Endothelial cell of umbilical vein (primary cell): ENCODE data around the gene CSF3.

Experiments used
- EZH2 ChIP-seq: IDR thresholded peaks from 2 replicates; pipeline ENCODE4 v1.6.1; 2012; ENCODE audit warnings: borderline replicate concordance, low read depth, mild to moderate bottlenecking, moderate library complexity, low read length, inconsistent platforms; ENCODE audit not compliant: severe bottlenecking
- FOS ChIP-seq: IDR thresholded peaks from 2 replicates; pipeline ENCODE4 v1.6.1; 2011; ENCODE audit warnings: mild to moderate bottlenecking, low read length, moderate library complexity, borderline replicate concordance; ENCODE audit not compliant: insufficient read depth
- GATA2 ChIP-seq: IDR thresholded peaks from 2 replicates; pipeline ENCODE4 v1.7.0; 2011; ENCODE audit warnings: low read depth, mild to moderate bottlenecking, moderate library complexity, mixed read lengths, low read length; ENCODE audit not compliant: insufficient read length, insufficient read depth
- JUN ChIP-seq: IDR thresholded peaks from 2 replicates; pipeline ENCODE4 v1.6.1; 2011; ENCODE audit warnings: borderline replicate concordance, low read depth; ENCODE audit not compliant: insufficient read length, insufficient read depth
- MYC ChIP-seq: IDR thresholded peaks from one replicate; pipeline ENCODE4 v1.6.1; 2011; ENCODE audit warnings: mild to moderate bottlenecking, low read depth, low read length
- POLR2A ChIP-seq: IDR thresholded peaks from 2 replicates; pipeline ENCODE4 v1.6.1; 2012; ENCODE audit warnings: low read depth, mild to moderate bottlenecking, control low read depth, low read length
- POLR2AphosphoS5 ChIP-seq: IDR thresholded peaks from 2 replicates; pipeline ENCODE4 v1.6.1; 2012; ENCODE audit warnings: low read depth, mild to moderate bottlenecking, control low read depth, low read length, moderate library complexity; ENCODE audit not compliant: insufficient read depth
- TF ChIP-seq, protein P1 (sequence below), 2 donors: IDR thresholded peaks; 1 replicate in 1 of 2; 2 replicates in 1 of 2; pipeline ENCODE4 v1.5.1; 2011; ENCODE audit warnings: low read length in 2 of 2, mild to moderate bottlenecking in 2 of 2, moderate library complexity in 2 of 2, control low read depth in 1 of 2, inconsistent platforms in 1 of 2, low read depth in 1 of 2; ENCODE audit not compliant: insufficient read depth in 1 of 2; ENCODE audit errors: extremely low read depth in 1 of 2
- TF ChIP-seq, protein P2 (sequence below): IDR thresholded peaks from 2 replicates; pipeline ENCODE4 v1.6.1; 2011; ENCODE audit not compliant: insufficient read depth, insufficient read length

DNA sequence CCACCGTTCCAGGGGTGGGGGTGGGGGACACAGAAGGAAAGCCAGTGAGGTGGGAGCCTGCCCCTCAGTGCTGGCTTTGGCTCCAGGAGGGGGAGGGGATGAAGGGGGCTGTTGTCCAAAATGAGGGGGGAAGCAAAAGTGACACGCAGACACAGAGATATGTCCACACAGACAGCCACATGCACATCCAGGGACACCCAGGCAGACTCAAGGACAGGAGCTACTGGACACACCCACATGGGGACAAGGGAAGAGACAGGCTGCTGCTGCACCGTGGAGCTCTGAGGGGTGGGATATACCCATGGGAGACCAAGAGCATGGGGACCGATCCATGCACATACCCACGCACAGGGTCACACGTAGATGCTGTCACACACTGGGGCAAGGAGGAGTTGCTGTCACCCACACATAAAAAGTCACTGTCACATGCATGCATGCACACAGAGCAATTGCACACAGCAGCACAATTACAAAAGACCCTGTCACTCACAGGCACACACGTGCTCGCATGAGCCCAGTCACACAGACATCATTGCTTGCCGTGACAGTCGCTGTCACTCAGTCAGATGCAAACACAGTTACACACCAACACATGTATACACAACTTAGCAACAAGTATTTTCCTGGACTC is 48.8 kb downstream of the CSF3 start:
- TF ChIP-seq, protein P1, sequence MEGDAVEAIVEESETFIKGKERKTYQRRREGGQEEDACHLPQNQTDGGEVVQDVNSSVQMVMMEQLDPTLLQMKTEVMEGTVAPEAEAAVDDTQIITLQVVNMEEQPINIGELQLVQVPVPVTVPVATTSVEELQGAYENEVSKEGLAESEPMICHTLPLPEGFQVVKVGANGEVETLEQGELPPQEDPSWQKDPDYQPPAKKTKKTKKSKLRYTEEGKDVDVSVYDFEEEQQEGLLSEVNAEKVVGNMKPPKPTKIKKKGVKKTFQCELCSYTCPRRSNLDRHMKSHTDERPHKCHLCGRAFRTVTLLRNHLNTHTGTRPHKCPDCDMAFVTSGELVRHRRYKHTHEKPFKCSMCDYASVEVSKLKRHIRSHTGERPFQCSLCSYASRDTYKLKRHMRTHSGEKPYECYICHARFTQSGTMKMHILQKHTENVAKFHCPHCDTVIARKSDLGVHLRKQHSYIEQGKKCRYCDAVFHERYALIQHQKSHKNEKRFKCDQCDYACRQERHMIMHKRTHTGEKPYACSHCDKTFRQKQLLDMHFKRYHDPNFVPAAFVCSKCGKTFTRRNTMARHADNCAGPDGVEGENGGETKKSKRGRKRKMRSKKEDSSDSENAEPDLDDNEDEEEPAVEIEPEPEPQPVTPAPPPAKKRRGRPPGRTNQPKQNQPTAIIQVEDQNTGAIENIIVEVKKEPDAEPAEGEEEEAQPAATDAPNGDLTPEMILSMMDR (IDR thresholded peaks at IDR 0.05; ENCODE audit: extremely low read depth in 1 of 2, insufficient read depth in 1 of 2, low read depth in 1 of 2, low read length in 2 of 2): no peak
- TF ChIP-seq POLR2AphosphoS5: no peak
- no peak for TF ChIP-seq POLR2A
- no peak for TF ChIP-seq EZH2
- TF ChIP-seq, protein P2, sequence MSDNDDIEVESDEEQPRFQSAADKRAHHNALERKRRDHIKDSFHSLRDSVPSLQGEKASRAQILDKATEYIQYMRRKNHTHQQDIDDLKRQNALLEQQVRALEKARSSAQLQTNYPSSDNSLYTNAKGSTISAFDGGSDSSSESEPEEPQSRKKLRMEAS: no peak
- TF ChIP-seq JUN: no peak
- TF ChIP-seq GATA2: no peak
- TF ChIP-seq MYC: no peak
- TF ChIP-seq FOS: no peak
